H7 (cell line): ENCODE measurements around the gene STAMBPL1. TPM values are rescaled to one million over a fixed set of nuclear protein-coding genes. Genes with fewer than 3 reads are reported as not detected.

ENCODE experiments used
- total RNA-seq: library from RNA; depleted of rRNA; stranded (reverse); fragments of >200 nt; shearing (Covaris generic); gene quantifications from 2 replicates; pipeline ENCODE4 v1.2.3, GENCODE V29; 2014; rRNA removed

Gene STAMBPL1
- total RNA-seq, 1 experiment from 2014 or later = 2.3 TPM

Other genes starting within 250 kb of the STAMBPL1 start
- gene LIPF, start 215.8 kb upstream of the STAMBPL1 start, total RNA-seq = not detected in 2 replicates
- gene LIPK, start 174.0 kb upstream of the STAMBPL1 start, total RNA-seq = not detected in 2 replicates
- gene LIPN, start 120.2 kb upstream of the STAMBPL1 start, total RNA-seq = not detected in 2 replicates
- gene LIPM, start 77.5 kb upstream of the STAMBPL1 start, total RNA-seq = not detected in 2 replicates
- gene ANKRD22, start 28.4 kb upstream of the STAMBPL1 start, total RNA-seq = not detected in 2 replicates
- not detected in 2 replicates for gene ACTA2, start 72.5 kb downstream of the STAMBPL1 start, total RNA-seq
- 0.14 TPM in 1 of 2 replicates, not detected in the other for gene FAS, start 110.6 kb downstream of the STAMBPL1 start, total RNA-seq